Measurements from ENCODE around the gene EIF3L. TPM values are rescaled to one million over a fixed set of nuclear protein-coding genes. Genes with fewer than 3 reads are reported as not detected.

Gene EIF3L
- polyA plus RNA-seq, 1 donor from 2014 or later: 352 TPM

- no peaks in the 10 kb centered on the region for H3K27me3 ChIP-seq (ENCODE audit: insufficient read depth, low read depth, low read length)
- TF ChIP-seq POLR2AphosphoS5 (IDR thresholded peaks at IDR 0.05) (no peak), EZH2 (IDR thresholded peaks at IDR 0.05; ENCODE audit: borderline replicate concordance, insufficient read depth, low read length, poor library complexity, severe bottlenecking) (no peak), REST (IDR thresholded peaks at IDR 0.05; ENCODE audit: borderline replicate concordance) (no peak), EP300 (conservative IDR thresholded peaks at IDR 0.05; ENCODE audit: poor library complexity, severe bottlenecking) (no peak), TAF1 (IDR thresholded peaks at IDR 0.05; ENCODE audit: low read depth) (no peak), CTCF (IDR thresholded peaks at IDR 0.05; ENCODE audit: poor library complexity, severe bottlenecking) (no peak), RAD21 (conservative IDR thresholded peaks at IDR 0.05) (no peak), MXI1 (conservative IDR thresholded peaks at IDR 0.05; ENCODE audit: poor library complexity, severe bottlenecking) (no peak), SMC3 (conservative IDR thresholded peaks at IDR 0.05; ENCODE audit: poor library complexity) (no peak)
- peaks cover 32% of the 10 kb centered on the region for H3K79me2 ChIP-seq (replicated peaks; ENCODE audit: insufficient read depth, low read length)
- H3K27ac ChIP-seq (ENCODE audit: low read length): no peak overlapping the region
- no peaks in the 10 kb centered on the region for H4K20me1 ChIP-seq (ENCODE audit: insufficient read depth)
- peaks cover 6% of the 10 kb centered on the region for H3F3A ChIP-seq (ENCODE audit: insufficient read depth, low read length, poor library complexity, severe bottlenecking)
- no peak overlapping the region for H3K9ac ChIP-seq (ENCODE audit: low read length)
- no peaks in the 10 kb centered on the region for H3K9me3 ChIP-seq (ENCODE audit: low read length)
- H3K9me2 ChIP-seq (ENCODE audit: insufficient read depth, low read length): no peaks in the 10 kb centered on the region
- no peaks in the 10 kb centered on the region for H3K36me3 ChIP-seq (ENCODE audit: insufficient read depth, low read length)
- H3K4me3 ChIP-seq (ENCODE audit: low read length): no peak overlapping the region
- no peak overlapping the region for H2AFZ ChIP-seq (ENCODE audit: low read depth, low read length)
- no peak overlapping the region for H3K4me2 ChIP-seq (ENCODE audit: low read length)
Observed at GRCh38 chr22:37846433-37846832, 2.8 kb upstream of the EIF3L start.

GRCh38 chr22:37848587-37849088, 581 bp upstream of the EIF3L start:
- H3K27me3 ChIP-seq (ENCODE audit: insufficient read depth, low read depth, low read length): no peaks in the 10 kb centered on the region

More at GRCh38 chr22:37848587-37849088, 581 bp upstream of the EIF3L start:
- Histone ChIP-seq H3K4me3 (ENCODE audit: low read length) (peak overlapping the region; percentile 94), H3K9me2 (ENCODE audit: insufficient read depth, low read length) (no peaks in the 10 kb centered on the region), H3K27ac (ENCODE audit: low read length) (peak overlapping the region; percentile 93), H3K4me2 (ENCODE audit: low read length) (peak overlapping the region; percentile 17), H3K36me3 (ENCODE audit: insufficient read depth, low read length) (no peaks in the 10 kb centered on the region), H3K9ac (ENCODE audit: low read length) (peak overlapping the region; percentile 88), H3K79me2 (replicated peaks; ENCODE audit: insufficient read depth, low read length) (peaks cover 22% of the 10 kb centered on the region), H3F3A (ENCODE audit: insufficient read depth, low read length, poor library complexity, severe bottlenecking) (peaks cover 6% of the 10 kb centered on the region), H2AFZ (ENCODE audit: low read depth, low read length) (peak overlapping the region; percentile 65), H3K9me3 (ENCODE audit: low read length) (no peaks in the 10 kb centered on the region), H4K20me1 (ENCODE audit: insufficient read depth) (no peaks in the 10 kb centered on the region)
- no peak for TF ChIP-seq CTCF (IDR thresholded peaks at IDR 0.05; ENCODE audit: poor library complexity, severe bottlenecking)
- no peak for TF ChIP-seq REST (IDR thresholded peaks at IDR 0.05; ENCODE audit: borderline replicate concordance)
- no peak for TF ChIP-seq SMC3 (conservative IDR thresholded peaks at IDR 0.05; ENCODE audit: poor library complexity)
- no peak for TF ChIP-seq TAF1 (IDR thresholded peaks at IDR 0.05; ENCODE audit: low read depth)
